Adrenal gland (tissue), 12 donors: Measurements from ENCODE around the gene STARD10. TPM values are rescaled to one million over a fixed set of nuclear protein-coding genes. Genes with fewer than 3 reads are reported as not detected.
"Not testable (repeated sequence)": the region's sequence is repeated elsewhere in the genome, so short reads cannot be mapped to it uniquely, and the experiment has no call there.

Experiments used
- DNase-seq, 7 donors: peaks; one replicate each; pipeline ENCODE4 v3.0.0-alpha.2; 2019 to 2020
- H3K27ac ChIP-seq, 5 donors: fragments of 200-600 bp; sonication (generic) in 4 of 5; 1 replicate in 3 of 5; 2 replicates in 2 of 5; pipeline versions ENCODE4 v1.5.1 to v1.8.0; 2016 to 2020; ENCODE audit warnings: mild to moderate bottlenecking in 1 of 5
- H3K27me3 ChIP-seq: fragments of 200-600 bp; 2 replicates; pipeline ENCODE4 v1.8.0; 2021
- H3K36me3 ChIP-seq, 2 donors: fragments of 200-600 bp; replicated peaks in 1 of 2; 1 replicate in 1 of 2; 2 replicates in 1 of 2; pipeline versions ENCODE4 v1.5.1 to v1.8.0; 2018 to 2022
- H3K4me1 ChIP-seq, 2 donors: fragments of 200-600 bp; replicated peaks in 1 of 2; 1 replicate in 1 of 2; 2 replicates in 1 of 2; pipeline versions ENCODE4 v1.5.1 to v1.8.0; 2018 to 2021
- H3K4me3 ChIP-seq, 4 donors: fragments of 200-600 bp; sonication (generic) in 3 of 4; one replicate each; pipeline ENCODE4 v1.5.1; 2016 to 2018
- H3K9me3 ChIP-seq, 3 donors: fragments of 200-600 bp; sonication (generic) in 1 of 3; replicated peaks in 1 of 3; 1 replicate in 2 of 3; 2 replicates in 1 of 3; pipeline versions ENCODE4 v1.5.1 to v1.8.0; 2016 to 2021
- POLR2A ChIP-seq, 2 donors: fragments of 450-650 bp; IDR thresholded peaks; one replicate each; pipeline ENCODE4 v1.6.1; 2017; ENCODE audit warnings: antibody characterized with exemption in 2 of 2, mild to moderate bottlenecking in 2 of 2, moderate library complexity in 1 of 2
- WGBS, 4 donors: extraction: QIAGEN DNeasy Blood & Tissue Kit in 2 of 4; methylation state at CpG; one replicate each; pipeline versions ENCODE4 v1.1.5 to v1.1.7; 2013 to 2017; 5-methylcytosine and 5-hydroxymethylcytosine counted together
- intact Hi-C, 2 donors: fragments of 100-400 bp; cut with DNase I; formaldehyde crosslinking; loops; one replicate each; pipeline versions ENCODE4 v1.14.1 to v1.15.0; 2022 to 2023
- polyA plus RNA-seq, 3 donors: library from polyadenylated mRNA; stranded (reverse); fragments of 200-250 nt in 2 of 3; fragments of 350-450 nt in 1 of 3; fragmentation: Illumina TruSeq in 1 of 3; extraction: RNeasy Lipid Tissue Mini Kit (QIAGEN cat#74804) in 1 of 3; gene quantifications; one replicate each; pipeline ENCODE4 v1.2.3, GENCODE V29; 2013 to 2014
- total RNA-seq, 9 donors: library from RNA; depleted of rRNA in 4 of 9; stranded (reverse); fragments of >200 nt in 4 of 9; fragments of 120-200 nt in 1 of 9; fragmentation: NEBNext Ultra II Directional in 1 of 9; extraction: Animal tissue kit (Norgen Biotek cat#: 25700) in 1 of 9; gene quantifications; one replicate each; pipeline versions ENCODE4 v1.1.0 to v1.2.4, GENCODE V29; 2013 to 2023
- TF ChIP-seq, protein P1 (sequence below), 6 experiments: fragments of 450-650 bp in 4 of 6; fragments of 200-600 bp in 2 of 6; sonication (generic) in 1 of 6; IDR thresholded peaks; 1 replicate in 5 of 6; 2 replicates in 1 of 6; pipeline versions ENCODE4 v1.5.1 to v1.8.0; 2016 to 2021; ENCODE audit warnings: antibody characterized with exemption in 6 of 6, mild to moderate bottlenecking in 2 of 6, moderate library complexity in 1 of 6
- donor health status: healthy with polysubstance abuse.
- donor health status: Bipolar disorder and iron deficiency.
- donor health status: DM: yes; HTN: yes; CAD: no.
- donor health status: DM: no; HTN: no; CAD: no.
- donor health status: DM: no; HTN: no; CAD: no.
- donor health status: DM: yes; HTN: yes; CAD: no.

Gene STARD10
- total and polyA plus RNA-seq, 12 donors, result 190 to 668 (median 350) TPM

DNA sequence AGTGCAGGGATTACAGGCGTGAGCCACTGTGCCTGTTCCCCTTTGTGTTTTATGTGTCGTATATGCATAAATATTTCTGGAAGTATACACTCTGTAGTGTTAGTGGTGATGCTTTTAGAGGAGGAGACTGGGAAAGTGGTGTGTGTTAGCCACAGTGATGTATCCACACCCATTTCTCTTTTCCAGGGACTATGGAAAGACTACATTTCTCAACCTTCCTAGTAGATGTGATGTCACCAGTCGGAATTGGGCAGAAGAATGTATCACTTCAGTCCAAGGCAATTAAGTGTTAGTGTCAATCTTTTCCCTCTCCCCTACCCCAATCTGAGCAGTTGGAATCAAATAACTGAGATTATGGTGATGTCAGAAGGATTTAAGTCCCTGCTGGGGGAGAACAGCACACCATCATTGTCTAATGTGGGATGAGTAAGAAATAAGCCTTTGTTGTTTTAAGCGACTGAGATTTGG, 14.5 kb upstream of the STARD10 start:
- WGBS, 4 donors, result 81 to 88% (median 84%) methylated on average over 4 of the region's 4 CpGs
- Histone ChIP-seq H3K4me3 (no peak overlapping the region), H3K36me3 (peaks cover 0 to 4% of the 10 kb centered on the region in 2 donors), H3K27ac (peak overlapping the region in 1 of 5 donors; percentile 63), H3K9me3 (no peaks in the 10 kb centered on the region), H3K4me1 (peaks cover 7 to 17% of the 10 kb centered on the region in 2 donors), H3K27me3 (no peaks in the 10 kb centered on the region)
- intact Hi-C loops, result no loop called here
- no peak for TF ChIP-seq POLR2A (IDR thresholded peaks at IDR 0.05)
- TF ChIP-seq, protein P1, sequence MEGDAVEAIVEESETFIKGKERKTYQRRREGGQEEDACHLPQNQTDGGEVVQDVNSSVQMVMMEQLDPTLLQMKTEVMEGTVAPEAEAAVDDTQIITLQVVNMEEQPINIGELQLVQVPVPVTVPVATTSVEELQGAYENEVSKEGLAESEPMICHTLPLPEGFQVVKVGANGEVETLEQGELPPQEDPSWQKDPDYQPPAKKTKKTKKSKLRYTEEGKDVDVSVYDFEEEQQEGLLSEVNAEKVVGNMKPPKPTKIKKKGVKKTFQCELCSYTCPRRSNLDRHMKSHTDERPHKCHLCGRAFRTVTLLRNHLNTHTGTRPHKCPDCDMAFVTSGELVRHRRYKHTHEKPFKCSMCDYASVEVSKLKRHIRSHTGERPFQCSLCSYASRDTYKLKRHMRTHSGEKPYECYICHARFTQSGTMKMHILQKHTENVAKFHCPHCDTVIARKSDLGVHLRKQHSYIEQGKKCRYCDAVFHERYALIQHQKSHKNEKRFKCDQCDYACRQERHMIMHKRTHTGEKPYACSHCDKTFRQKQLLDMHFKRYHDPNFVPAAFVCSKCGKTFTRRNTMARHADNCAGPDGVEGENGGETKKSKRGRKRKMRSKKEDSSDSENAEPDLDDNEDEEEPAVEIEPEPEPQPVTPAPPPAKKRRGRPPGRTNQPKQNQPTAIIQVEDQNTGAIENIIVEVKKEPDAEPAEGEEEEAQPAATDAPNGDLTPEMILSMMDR (IDR thresholded peaks at IDR 0.05), result no peak
- DNase-seq, result no peak

DNA sequence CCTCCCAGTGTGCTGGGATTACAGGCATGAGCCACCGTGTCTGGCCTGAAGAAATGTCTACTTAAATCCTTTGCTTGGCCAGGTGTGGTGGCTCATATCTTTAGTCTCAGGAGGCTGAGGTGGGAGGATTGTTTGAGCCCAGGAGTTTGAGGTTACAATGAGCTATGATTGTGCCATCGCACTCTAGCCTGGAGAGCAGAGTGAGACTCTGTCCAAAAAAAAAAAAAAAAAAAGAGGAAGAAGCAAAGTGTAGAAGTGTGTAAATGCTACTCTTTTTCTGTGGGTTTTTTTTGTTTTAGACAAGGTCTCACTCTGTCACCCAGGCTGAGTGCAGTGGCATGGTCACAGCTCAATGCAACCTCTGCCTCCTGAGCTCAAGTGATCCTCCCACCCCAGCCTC, 13.9 kb upstream of the STARD10 start:
- Histone ChIP-seq H3K4me1 (peaks cover 3 to 11% of the 10 kb centered on the region in 2 donors), H3K36me3 (peaks cover 0 to 4% of the 10 kb centered on the region in 2 donors), H3K27me3 (no peaks in the 10 kb centered on the region), H3K4me3 (no peak overlapping the region), H3K9me3 (no peaks in the 10 kb centered on the region), H3K27ac (peak overlapping the region in 2 of 5 donors; percentile 43 to 81)
- intact Hi-C loops, result no loop called here
- 77 to 82% (median 80%) methylated on average over 2 of the region's 2 CpGs for WGBS, 4 donors
- DNase-seq, result no peak
- TF ChIP-seq, protein P1 (IDR thresholded peaks at IDR 0.05), result no peak
- TF ChIP-seq POLR2A (IDR thresholded peaks at IDR 0.05), result no peak

DNA sequence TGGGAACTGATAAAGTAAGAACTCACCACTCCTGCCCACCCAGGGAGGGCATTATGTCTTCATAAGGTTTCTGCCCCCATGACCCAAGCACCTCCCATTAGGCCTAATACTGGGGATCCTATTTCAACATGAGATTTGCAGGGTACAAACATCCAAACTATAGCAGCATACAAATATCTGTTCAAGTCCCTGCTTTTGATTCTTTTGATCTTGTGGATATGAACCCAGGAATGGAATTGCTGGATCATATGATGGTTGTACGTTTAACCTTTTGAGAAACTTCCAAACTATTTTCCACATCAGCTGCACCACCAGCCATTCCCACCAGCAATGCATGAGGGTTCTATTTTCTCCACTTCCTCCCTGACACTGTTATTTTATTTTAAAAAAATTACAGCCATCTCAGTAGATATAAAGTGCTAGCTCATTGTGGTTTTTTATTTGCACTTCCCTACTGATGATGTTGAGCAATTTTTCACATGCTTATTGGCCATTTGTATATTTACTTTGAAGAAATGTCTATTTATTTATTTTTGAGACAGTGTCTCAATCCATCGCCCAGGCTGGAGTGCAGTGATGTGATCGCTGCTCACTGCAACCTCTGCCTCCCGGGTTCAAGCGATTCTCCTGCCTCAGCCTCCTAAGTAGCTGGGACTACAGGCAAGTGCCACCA, 13.3 kb upstream of the STARD10 start:
- Histone ChIP-seq H3K9me3 (no peaks in the 10 kb centered on the region), H3K27me3 (no peaks in the 10 kb centered on the region), H3K27ac (peak overlapping the region in 3 of 5 donors; percentile 43 to 81 (median 47)), H3K4me3 (no peak overlapping the region), H3K4me1 (peaks cover 0 to 5% of the 10 kb centered on the region in 2 donors), H3K36me3 (peaks cover 0 to 4% of the 10 kb centered on the region in 2 donors)
- 72 to 85% (median 79%) methylated on average over 5 of the region's 5 CpGs for WGBS, 4 donors
- DNase-seq, result no peak
- TF ChIP-seq, protein P1 (IDR thresholded peaks at IDR 0.05), result no peak
- intact Hi-C loops, result no loop called here

DNA sequence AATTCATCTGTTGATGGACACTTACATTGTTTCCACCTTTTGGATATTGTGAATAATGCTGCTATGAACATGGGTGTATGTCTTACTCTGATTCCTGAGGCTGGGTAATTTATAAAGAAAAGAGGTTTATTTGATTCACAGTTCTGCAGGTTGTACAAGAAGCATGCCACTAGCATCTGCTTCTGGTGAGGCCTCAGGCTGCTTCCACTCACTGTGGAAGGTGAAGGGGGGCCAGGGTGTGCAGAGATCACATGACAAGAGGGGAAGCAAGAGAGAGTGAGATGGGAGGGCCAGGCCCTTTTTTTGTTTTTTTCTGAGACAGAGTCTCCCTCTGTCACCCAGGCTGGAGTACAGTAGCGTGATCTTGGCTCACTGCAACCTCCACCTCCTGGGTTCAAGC, 12.5 kb upstream of the STARD10 start:
- DNase-seq, H3K36me3 ChIP-seq, intact Hi-C loops, H3K4me1 ChIP-seq, H3K9me3 ChIP-seq, H3K4me3 ChIP-seq, H3K27me3 ChIP-seq: not testable (repeated sequence)
- peak overlapping the region in 1 of 5 donors; percentile 47 for H3K27ac ChIP-seq
- WGBS, 4 donors, result 79 to 100% (median 98%) methylated on average over 1 of the region's 1 CpG

DNA sequence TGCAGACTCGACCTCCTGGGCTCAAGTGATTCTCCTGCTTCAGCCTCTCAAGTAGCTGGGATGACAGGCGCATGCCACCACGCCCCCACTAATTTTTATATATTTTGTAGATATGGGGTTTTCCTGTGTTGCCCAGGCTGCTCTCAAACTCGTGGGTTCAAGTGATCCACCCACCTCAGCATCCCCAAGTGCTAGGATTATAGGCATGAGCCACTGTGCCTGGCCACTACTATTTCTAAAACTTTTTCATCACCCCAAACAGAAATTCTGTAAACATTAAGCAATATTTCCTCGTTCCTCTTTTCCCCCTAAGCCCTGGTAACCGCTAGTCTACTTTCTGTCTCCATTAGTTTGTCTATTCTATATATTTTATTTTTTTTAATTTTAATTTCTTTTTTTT, 11.4 kb upstream of the STARD10 start:
- no peak overlapping the region for H3K4me3 ChIP-seq
- H3K9me3 ChIP-seq, result no peaks in the 10 kb centered on the region
- H3K4me1 ChIP-seq, result no peaks in the 10 kb centered on the region
- no peaks in the 10 kb centered on the region for H3K27me3 ChIP-seq
- H3K27ac ChIP-seq, result no peak overlapping the region
- no peak for DNase-seq
- H3K36me3 ChIP-seq, result peaks cover 0 to 4% of the 10 kb centered on the region in 2 donors
- intact Hi-C loops, result no loop called here
- WGBS, 4 donors, result 77 to 85% (median 81%) methylated on average over 6 of the region's 6 CpGs
- TF ChIP-seq, protein P1 (IDR thresholded peaks at IDR 0.05), result no peak
- TF ChIP-seq POLR2A (IDR thresholded peaks at IDR 0.05), result no peak
